Aorta (tissue), 5 donors: Measurements from ENCODE around the gene TMEM164. TPM values are rescaled to one million over a fixed set of nuclear protein-coding genes. Genes with fewer than 3 reads are reported as not detected.
A peak's percentile ranks its signal among the peaks of the same experiment; 100 is the strongest.

Experiments
- ATAC-seq: fragments of 200-7000 bp; cut with Tn5 transposase; one replicate; pipeline ENCODE4 v1.9.1; 2022; ENCODE audit warnings: moderate library complexity; ENCODE audit not compliant: low FRiP score
- DNase-seq, 2 donors: peaks; one replicate each; pipeline ENCODE4 v3.0.0-alpha.2; 2020
- H3K27ac ChIP-seq, 2 donors: one replicate each; pipeline ENCODE4 v1.5.1; 2013; ENCODE audit warnings: low read length in 2 of 2, mild to moderate bottlenecking in 2 of 2, moderate library complexity in 2 of 2, control low read depth in 1 of 2, inconsistent platforms in 1 of 2, low read depth in 1 of 2
- H3K27me3 ChIP-seq, 2 donors: one replicate each; pipeline ENCODE4 v1.6.1; 2013; ENCODE audit warnings: control low read depth in 1 of 2, low read length in 1 of 2, mild to moderate bottlenecking in 1 of 2, moderate library complexity in 1 of 2; ENCODE audit not compliant: insufficient read depth in 2 of 2, control insufficient read depth in 1 of 2
- H3K36me3 ChIP-seq, 2 donors: one replicate each; pipeline ENCODE4 v1.6.1; 2013; ENCODE audit warnings: control low read depth in 1 of 2, low read length in 1 of 2, mild to moderate bottlenecking in 1 of 2; ENCODE audit not compliant: insufficient read depth in 2 of 2, control insufficient read depth in 1 of 2
- H3K4me1 ChIP-seq, 2 donors: one replicate each; pipeline ENCODE4 v1.6.1; 2013; ENCODE audit warnings: low read length in 2 of 2, control low read depth in 1 of 2, mild to moderate bottlenecking in 1 of 2, moderate library complexity in 1 of 2; ENCODE audit not compliant: insufficient read depth in 2 of 2, control insufficient read depth in 1 of 2
- H3K4me3 ChIP-seq, 2 donors: one replicate each; pipeline ENCODE4 v1.5.1; 2013; ENCODE audit warnings: low read length in 2 of 2, control low read depth in 1 of 2, mild to moderate bottlenecking in 1 of 2
- H3K9me3 ChIP-seq: one replicate; pipeline ENCODE4 v1.6.1; 2013; ENCODE audit warnings: mild to moderate bottlenecking, low read length; ENCODE audit not compliant: control insufficient read depth
- WGBS, 2 donors: extraction: QIAGEN DNeasy Blood & Tissue Kit; methylation state at CpG; one replicate each; pipeline ENCODE4 v1.1.7; 2013; 5-methylcytosine and 5-hydroxymethylcytosine counted together
- intact Hi-C, 2 donors: fragments of 100-400 bp; cut with DNase I; formaldehyde crosslinking; loops; one replicate each; pipeline versions ENCODE4 v1.14.2 to v1.15.0; 2022
- polyA plus RNA-seq, 2 donors: library from polyadenylated mRNA; stranded (reverse); fragments of 200-250 nt; gene quantifications; one replicate each; pipeline ENCODE4 v1.2.3, GENCODE V29; 2013
- total RNA-seq, 2 donors: library from RNA; stranded (reverse); fragmentation: NEBNext Ultra II Directional; extraction: Animal tissue kit (Norgen Biotek cat#: 25700); gene quantifications; one replicate each; pipeline ENCODE4 v1.2.1, GENCODE V29; 2021
- donor health status: healthy with polysubstance abuse.
- donor health status: Bipolar disorder and iron deficiency.
- donor health status: DM: no; HTN: no; CAD: no.
- donor health status: DM: no; HTN: no; CAD: no.
- donor health status: DM: yes; HTN: yes; CAD: no.

Gene TMEM164
- total and polyA plus RNA-seq, 4 donors = 7.8 to 18.3 (median 11.2) TPM

GRCh38 chrX:110119480-110119879 lies 116.6 kb downstream of the TMEM164 start:
- no peak for ATAC-seq
- Histone ChIP-seq H3K27ac (peak overlapping the region in 1 of 2 donors; percentile 25), H3K4me1 (no peaks in the 10 kb centered on the region), H3K27me3 (no peaks in the 10 kb centered on the region), H3K9me3 (no peaks in the 10 kb centered on the region), H3K4me3 (no peak overlapping the region), H3K36me3 (no peaks in the 10 kb centered on the region)
- no peak for DNase-seq
- whole genome bisulfite sequencing, 2 donors = 74 to 91% methylated on average over 2 of the region's 2 CpGs
- intact Hi-C loops = no loop called here

GRCh38 chrX:110120025-110120424 lies 117.1 kb downstream of the TMEM164 start:
- Histone ChIP-seq H3K27me3 (no peaks in the 10 kb centered on the region), H3K36me3 (no peaks in the 10 kb centered on the region), H3K27ac (peak overlapping the region in 1 of 2 donors; percentile 25), H3K4me3 (no peak overlapping the region), H3K4me1 (no peaks in the 10 kb centered on the region), H3K9me3 (no peaks in the 10 kb centered on the region)
- intact Hi-C loops = no loop called here
- ATAC-seq (peak; percentile 44), DNase-seq (no peak)
- WGBS, 2 donors = 21 to 26% methylated on average over 2 of the region's 2 CpGs

GRCh38 chrX:110123331-110123782 lies 120.4 kb downstream of the TMEM164 start:
- 78 to 97% methylated on average over 3 of the region's 3 CpGs for WGBS, 2 donors
- Histone ChIP-seq H3K4me1 (no peaks in the 10 kb centered on the region), H3K9me3 (no peaks in the 10 kb centered on the region), H3K27me3 (no peaks in the 10 kb centered on the region), H3K27ac (no peak overlapping the region), H3K4me3 (no peak overlapping the region), H3K36me3 (no peaks in the 10 kb centered on the region)
- ATAC-seq (no peak), DNase-seq (no peak)
- intact Hi-C loops = no loop called here

- Histone ChIP-seq H3K9me3 (no peaks in the 10 kb centered on the region), H3K27me3 (no peaks in the 10 kb centered on the region), H3K4me1 (no peaks in the 10 kb centered on the region), H3K27ac (no peak overlapping the region), H3K36me3 (no peaks in the 10 kb centered on the region), H3K4me3 (no peak overlapping the region)
- 35% methylated on average over 9 of the region's 9 CpGs for WGBS, 2 donors
- DNase-seq = no peak
- ATAC-seq = peak; percentile 36
- intact Hi-C loops = no loop called here
Measured at GRCh38 chrX:110125446-110126162, 122.7 kb downstream of the TMEM164 start.

DNA sequence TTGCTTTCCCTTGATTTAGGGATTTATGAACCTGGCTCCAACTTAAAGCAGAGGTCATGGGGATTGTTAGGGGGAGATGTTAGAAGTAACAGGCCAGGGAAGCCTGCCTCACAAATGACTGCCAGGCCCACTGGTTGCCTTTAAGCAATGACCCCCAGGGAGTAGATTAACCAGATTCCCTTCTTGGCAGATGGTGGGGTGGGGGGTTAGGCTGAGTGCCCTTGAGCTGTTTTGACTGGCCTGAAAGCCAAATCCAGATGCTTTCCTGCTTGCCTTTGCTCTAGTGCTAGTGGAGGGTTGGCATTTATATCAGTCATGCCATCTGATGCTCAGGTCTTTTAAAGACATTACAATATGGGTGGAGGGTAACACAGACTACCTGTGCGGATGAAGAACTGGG lies 128.1 kb downstream of the TMEM164 start:
- DNase-seq (no peak), ATAC-seq (no peak)
- H3K27me3 ChIP-seq = no peaks in the 10 kb centered on the region
- H3K27ac ChIP-seq = no peak overlapping the region
- no peak overlapping the region for H3K4me3 ChIP-seq
- WGBS, 2 donors = 83 to 100% methylated on average over 1 of the region's 1 CpG
- no peaks in the 10 kb centered on the region for H3K9me3 ChIP-seq
- H3K4me1 ChIP-seq = no peaks in the 10 kb centered on the region
- H3K36me3 ChIP-seq = no peaks in the 10 kb centered on the region
- intact Hi-C loops = no loop called here

DNA sequence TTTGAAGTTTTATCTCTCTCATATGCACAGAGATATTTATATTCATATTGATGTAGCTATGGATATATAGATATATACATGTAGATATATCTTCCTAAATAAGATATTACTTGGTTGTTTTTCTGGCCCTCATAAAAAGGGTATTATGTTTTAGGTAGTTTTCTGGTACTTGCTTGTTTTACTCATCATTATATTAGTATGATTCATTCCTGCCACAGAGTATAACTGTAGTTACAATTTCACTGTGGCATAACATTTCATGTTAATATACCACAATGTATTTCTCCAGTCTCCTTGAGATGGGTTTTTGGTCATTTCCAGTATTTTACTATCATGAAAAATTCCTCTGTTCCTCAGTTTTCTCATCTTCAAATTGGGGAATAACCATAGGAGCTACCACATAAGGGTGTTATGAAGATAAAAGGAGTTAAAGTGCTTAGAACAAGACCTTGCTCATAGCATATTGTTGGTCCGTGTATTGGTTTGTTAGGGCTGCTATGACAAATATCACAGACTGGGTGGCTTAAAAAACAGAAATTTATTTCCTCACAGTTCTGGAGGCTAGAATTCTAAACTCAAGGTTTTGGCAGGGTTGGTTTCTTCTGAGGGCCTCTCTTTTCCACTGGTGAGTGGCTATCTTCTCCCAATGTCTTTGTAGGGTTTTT lies 129.7 kb downstream of the TMEM164 start:
- Histone ChIP-seq H3K4me1 (no peaks in the 10 kb centered on the region), H3K27ac (no peak overlapping the region), H3K4me3 (no peak overlapping the region), H3K27me3 (no peaks in the 10 kb centered on the region), H3K9me3 (no peaks in the 10 kb centered on the region), H3K36me3 (no peaks in the 10 kb centered on the region)
- DNase-seq = no peak
- ATAC-seq = no peak
- intact Hi-C loops = no loop called here
- 83 to 98% methylated on average over 1 of the region's 1 CpG for WGBS, 2 donors

DNA sequence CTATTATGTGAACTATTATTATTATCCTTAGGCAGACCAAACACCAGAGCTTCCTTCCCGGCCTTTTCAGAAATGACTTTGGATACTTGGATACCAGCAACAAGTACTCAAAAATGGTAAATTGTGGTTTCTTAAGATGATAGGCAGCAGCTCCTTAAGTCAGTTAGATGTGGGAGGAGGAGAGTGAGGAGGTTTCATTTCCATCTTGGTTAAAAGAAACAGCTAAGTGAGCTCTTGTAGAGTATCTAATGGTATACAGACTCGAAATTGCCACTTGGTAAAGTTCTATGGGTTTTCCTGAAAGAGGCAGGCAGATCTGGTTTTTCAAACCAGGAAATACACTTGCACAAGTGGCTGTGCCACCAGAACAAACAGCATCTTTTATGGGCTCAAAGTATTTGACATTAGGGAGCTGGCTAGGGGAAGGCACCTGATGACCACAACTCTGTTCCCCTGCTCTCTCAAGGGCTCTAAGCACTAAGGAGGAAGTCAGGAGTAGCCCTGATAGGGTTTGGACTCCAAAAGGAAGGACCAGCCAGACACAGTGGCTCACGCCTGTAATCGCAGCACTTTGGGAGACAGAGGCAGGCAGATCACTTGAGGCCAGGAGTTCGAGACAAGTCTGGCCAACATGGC lies 130.9 kb downstream of the TMEM164 start:
- ATAC-seq = no peak
- intact Hi-C loops = no loop called here
- no peak for DNase-seq
- H3K27ac ChIP-seq = no peak overlapping the region
- no peaks in the 10 kb centered on the region for H3K27me3 ChIP-seq
- no peak overlapping the region for H3K4me3 ChIP-seq
- WGBS, 2 donors = 75 to 91% methylated on average over 5 of the region's 5 CpGs
- no peaks in the 10 kb centered on the region for H3K9me3 ChIP-seq
- no peaks in the 10 kb centered on the region for H3K4me1 ChIP-seq
- no peaks in the 10 kb centered on the region for H3K36me3 ChIP-seq

DNA sequence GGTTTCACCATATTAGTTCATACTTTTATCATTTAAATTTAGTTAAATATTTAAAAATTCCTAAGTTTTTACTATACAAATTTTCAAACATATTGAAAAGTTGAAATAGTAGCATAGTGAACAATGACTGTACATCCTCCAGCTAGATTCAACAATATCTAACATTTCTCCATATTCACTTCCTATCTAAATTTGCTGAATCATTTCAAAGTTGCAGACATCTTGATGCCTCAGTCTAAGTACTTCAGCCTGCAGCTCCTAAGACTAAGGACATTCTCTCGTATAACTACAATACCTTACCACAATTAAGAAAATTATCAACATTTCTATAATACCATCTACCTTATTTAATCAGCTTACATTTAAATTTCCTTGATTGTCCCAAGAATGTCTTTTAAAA lies 132.7 kb downstream of the TMEM164 start:
- Histone ChIP-seq H3K4me1 (no peaks in the 10 kb centered on the region), H3K27ac (no peak overlapping the region), H3K9me3 (no peaks in the 10 kb centered on the region), H3K36me3 (no peaks in the 10 kb centered on the region), H3K4me3 (no peak overlapping the region), H3K27me3 (no peaks in the 10 kb centered on the region)
- ATAC-seq (no peak), DNase-seq (no peak)
- intact Hi-C loops = no loop called here
- 90% methylated on average over 1 of the region's 1 CpG for whole genome bisulfite sequencing, 2 donors
